HG03097 (cell line): ENCODE data around the gene PDGFD.
"Not testable (repeated sequence)": the region's sequence is repeated elsewhere in the genome, so short reads cannot be mapped to it uniquely, and the experiment has no call there.

ENCODE experiments used
- ATAC-seq: cut with Tn5 transposase; IDR thresholded peaks from one replicate; pipeline ENCODE4 v1.9.1; 2021; ENCODE audit not compliant: unreplicated experiment, low FRiP score

The PDGFD gene

GRCh38 chr11:104060004-104060794, 103.7 kb downstream of the PDGFD start:
- no peak for ATAC-seq

DNA sequence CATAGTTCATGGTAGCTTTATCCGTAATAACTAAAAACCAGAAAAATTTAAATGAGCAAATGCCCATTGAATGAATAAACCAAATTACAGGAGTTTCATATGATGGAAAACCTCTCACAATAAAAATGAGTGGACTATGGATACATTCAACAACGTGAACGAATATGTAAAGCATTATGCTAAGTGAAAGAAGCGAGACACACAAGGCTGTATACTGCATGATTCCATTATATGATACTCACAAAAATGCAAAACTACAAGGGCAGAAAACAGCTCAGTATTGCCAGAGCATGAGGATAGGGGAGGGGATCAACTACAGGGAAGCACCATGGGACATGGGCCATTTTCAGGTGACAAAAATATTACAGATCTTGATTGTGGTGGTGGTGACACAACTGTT, 105.3 kb downstream of the PDGFD start:
- ATAC-seq: no peak

GRCh38 chr11:104057908-104058307, 106.0 kb downstream of the PDGFD start:
- no peak for ATAC-seq

DNA sequence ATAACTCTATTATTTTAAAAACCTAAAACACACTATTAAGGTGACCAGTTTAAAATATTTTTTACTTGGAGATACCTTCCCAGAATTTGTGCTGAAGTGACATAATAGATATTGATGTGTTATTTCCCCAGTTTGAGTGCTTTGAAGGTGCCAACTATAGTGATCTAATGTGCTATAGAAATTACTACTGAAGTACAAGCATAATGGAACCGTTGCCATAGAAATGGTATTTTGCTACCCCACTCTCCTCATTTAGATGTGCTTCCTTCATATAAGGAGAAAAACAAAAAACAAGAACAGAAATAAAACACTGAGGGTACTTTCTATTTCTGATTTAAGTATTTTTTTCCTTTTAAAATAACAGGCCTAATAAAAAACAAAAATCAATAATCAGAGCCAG, 108.4 kb downstream of the PDGFD start:
- no peak for ATAC-seq

- no peak for ATAC-seq
Measured at GRCh38 chr11:104054911-104055529, 108.9 kb downstream of the PDGFD start.

DNA sequence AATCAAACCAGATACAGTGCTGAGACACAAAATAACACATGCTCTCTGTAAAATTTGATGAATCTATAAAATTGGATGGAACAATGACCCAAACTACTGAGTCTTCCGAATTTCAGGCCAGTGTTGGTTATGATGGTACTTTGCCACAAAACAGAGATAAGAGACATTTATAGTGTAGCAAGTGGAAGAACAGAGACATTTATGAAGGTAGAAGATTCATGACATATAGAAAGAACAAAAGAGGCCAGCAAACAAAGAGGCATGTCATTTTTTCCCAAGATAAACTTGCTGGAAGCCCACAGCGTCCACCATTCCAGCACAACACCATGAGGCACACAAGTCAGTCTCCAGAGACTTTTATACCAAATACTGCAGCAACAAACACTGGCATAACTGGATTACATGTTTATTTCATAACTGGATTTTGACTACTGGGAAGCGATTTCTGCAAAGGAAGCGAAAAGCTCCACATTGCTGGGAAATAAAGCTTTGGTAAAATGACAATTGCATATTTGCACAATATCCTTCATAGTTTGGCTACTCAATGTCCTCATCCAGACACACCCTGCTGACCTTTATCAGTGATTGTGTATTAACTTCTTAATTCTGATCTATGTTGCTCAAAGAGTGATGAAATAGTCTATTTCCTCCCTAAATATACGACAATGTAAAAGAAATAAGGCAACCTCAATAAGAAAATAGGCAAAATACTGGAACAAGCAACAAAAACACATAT, 110.0 kb downstream of the PDGFD start:
- ATAC-seq: no peak

GRCh38 chr11:104051778-104052177, 112.2 kb downstream of the PDGFD start:
- no peak for ATAC-seq

- no peak for ATAC-seq
Measured at GRCh38 chr11:104049116-104049515, 114.8 kb downstream of the PDGFD start.

GRCh38 chr11:104046858-104047257, 117.1 kb downstream of the PDGFD start:
- not testable (repeated sequence) for ATAC-seq

DNA sequence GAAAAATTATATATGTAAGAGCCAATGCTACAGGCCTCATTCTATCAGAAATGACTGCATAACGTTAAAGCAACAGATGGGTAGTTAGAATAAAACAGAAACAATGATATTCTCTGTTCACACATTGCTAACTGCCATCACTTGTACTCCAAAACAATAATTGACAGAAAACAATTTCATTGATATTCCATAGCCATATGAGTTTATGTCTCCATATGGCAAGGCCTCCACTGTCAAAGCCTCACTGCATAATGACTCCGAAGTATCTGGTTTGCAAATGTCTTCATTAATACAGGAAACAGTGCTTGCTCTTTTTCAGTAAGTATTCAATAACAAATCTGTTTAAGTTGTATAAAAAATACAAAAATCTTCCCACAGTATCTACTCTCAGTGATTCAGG, 117.6 kb downstream of the PDGFD start:
- ATAC-seq: no peak

DNA sequence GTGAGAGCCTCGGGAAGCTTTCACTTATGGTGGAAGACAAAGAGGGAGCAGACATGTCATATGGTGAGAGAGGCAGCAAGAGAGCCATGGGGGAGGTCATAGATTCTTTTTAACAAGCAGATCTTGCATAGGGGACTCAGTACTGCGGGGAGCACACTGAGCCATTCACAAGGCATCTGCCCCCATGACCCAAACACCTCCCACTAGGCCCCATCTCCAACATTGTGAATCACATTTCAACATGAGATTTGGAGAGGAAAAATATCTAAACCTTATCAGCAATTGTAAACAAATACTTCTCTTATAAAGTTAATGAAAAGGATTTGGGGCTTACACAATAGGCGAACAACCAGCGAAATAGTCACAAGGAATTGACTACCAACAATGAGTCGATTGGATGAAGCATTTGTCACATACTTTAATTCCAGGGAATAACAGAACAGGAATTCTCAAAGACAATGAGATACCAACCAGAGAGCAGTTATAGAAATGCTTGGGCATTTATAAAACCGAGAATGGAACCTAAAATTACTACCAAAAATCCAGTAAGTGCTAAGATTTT, 120.2 kb downstream of the PDGFD start:
- ATAC-seq: no peak

DNA sequence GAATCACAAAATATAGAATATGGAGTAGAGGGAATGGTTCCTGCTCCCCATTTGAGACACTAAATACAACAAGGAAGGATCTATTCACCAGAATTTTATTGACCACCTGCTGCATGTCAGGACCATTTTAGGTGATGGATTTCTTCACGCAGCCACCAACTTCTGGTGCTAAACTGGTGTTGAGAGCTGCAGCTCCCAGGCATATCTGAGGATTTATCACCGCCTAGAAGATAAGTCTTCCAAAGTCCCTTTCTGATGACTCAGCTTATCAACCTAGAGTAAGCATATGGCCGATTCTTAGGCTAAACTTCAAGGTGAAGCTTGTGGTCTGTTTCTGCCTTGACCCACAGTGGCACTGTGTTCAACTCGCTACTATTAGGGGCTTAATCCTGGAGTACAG, 120.8 kb downstream of the PDGFD start:
- no peak for ATAC-seq

- ATAC-seq: no peak
Measured at GRCh38 chr11:104041792-104042191, 122.2 kb downstream of the PDGFD start.

- no peak for ATAC-seq
Measured at GRCh38 chr11:104036995-104037394, 127.0 kb downstream of the PDGFD start.

GRCh38 chr11:104036588-104036987, 127.4 kb downstream of the PDGFD start, which contains the start of gene DDI1:
Gene DDI1, plus strand, starts transcription at chr11:104036640. Its CDS starts 183 bp downstream, at chr11:104036823.
- no peak for ATAC-seq

DNA sequence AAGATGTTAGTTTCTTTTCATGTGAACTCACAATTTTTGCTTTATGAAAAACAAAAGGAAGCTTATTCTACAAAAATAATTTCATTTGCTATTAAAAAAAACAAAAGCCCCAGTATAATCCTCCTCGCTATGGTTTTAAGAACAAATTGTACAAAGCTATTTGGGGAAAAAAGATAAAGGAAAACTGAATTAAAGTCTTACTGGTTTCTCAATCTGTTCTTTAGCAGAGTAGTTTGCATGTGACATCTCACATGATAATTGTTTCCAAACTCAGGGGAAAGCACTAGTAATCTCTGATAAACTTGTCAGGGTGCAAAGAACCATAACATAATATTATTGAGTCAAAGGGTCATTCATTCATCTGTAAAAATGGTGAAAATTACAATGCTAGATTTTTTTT, 130.4 kb downstream of the PDGFD start:
- no peak for ATAC-seq

GRCh38 chr11:104033134-104033533, 130.8 kb downstream of the PDGFD start:
- ATAC-seq: no peak

DNA sequence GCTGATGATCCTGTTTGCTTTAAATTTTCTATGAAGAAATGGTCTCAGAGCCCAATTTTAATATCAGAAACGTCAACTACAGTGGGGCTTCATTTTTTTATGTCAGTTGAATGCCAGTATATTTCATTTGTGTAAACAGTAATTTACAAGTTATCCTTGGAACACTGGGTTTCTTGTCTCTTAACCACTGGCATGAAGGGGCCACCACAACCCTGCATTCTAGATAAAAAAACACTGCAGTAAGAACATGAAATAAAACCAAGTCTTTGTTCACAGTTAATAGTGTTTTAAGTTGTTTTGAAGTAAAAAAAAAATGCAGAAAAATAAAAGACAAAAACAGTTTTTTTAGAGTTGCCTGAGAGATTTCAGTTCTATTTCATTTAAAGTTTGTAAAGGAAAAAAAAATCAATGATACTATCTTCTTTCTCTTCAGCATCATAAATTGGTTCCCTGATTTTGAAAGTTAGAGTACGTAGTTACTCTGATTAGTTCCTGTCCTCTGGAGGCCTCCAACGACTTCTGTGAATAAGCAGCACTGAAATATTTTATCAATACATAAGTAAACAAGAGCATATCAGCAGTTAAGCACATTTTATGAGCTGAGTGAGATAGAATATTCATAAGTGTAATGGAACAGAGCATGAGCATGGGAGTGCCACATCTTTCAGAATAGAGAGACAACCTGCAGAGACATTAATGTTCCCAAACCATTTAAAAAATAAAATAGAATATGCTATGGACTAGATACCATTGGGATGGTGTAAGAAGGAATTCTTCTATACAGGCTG, 135.3 kb downstream of the PDGFD start:
- ATAC-seq: no peak

DNA sequence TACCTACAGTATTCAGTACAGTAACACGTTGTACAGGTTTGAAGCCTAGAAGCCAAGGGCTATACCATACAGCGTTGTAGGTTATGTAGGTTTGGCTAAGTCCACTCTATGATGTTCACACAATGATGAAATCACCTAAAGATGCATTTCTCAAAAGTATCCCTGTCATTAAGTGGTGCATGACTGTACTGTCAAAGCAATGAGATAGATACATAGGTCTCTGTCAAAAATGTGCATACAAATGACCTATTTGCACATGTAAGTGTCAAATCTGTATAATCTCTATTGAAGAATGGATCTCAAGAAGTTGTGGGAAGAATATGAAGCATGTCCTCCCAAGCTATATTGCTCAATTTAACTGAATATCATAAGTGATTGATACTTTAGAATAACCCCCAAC, 139.4 kb downstream of the PDGFD start:
- ATAC-seq: no peak

- peak; percentile 87 for ATAC-seq
Measured at GRCh38 chr11:104015649-104016415, 148.1 kb downstream of the PDGFD start.
